GM10266 (cell line): ENCODE data around the gene ASB17.

ENCODE experiments used
- DNase-seq: peaks from one replicate; pipeline ENCODE4 v3.0.0; 2012; ENCODE audit errors: extremely low spot score
- TF ChIP-seq, protein P1 (sequence below): IDR thresholded peaks from 2 replicates; pipeline ENCODE4 v1.5.1; 2012; ENCODE audit warnings: mild to moderate bottlenecking, low read depth; ENCODE audit not compliant: control insufficient read depth, insufficient read depth; ENCODE audit errors: missing control alignments

The ASB17 gene

DNA sequence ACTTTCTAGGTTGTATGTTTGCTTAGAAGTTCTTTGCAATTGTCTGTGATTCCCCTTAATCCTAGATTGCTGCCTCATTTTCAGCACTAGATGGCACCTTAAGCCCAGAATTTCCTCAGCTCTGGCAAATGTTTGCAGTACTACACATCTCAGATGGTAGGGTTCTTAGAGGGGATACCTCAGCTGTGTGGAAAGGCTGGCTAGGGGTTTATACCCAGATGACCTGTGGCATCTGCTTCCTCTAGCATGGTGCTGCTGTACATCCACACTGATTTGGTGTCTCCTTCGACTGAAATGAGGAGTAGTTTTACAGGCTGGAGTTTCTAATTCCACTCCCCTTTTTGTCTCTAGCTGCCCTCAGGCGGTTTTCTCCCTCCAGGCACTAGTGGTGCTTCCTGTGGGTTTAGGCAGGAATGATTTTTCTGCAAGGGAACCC is 23.5 kb downstream of the ASB17 start:
- DNase-seq: peak; percentile 21
- TF ChIP-seq, protein P1, sequence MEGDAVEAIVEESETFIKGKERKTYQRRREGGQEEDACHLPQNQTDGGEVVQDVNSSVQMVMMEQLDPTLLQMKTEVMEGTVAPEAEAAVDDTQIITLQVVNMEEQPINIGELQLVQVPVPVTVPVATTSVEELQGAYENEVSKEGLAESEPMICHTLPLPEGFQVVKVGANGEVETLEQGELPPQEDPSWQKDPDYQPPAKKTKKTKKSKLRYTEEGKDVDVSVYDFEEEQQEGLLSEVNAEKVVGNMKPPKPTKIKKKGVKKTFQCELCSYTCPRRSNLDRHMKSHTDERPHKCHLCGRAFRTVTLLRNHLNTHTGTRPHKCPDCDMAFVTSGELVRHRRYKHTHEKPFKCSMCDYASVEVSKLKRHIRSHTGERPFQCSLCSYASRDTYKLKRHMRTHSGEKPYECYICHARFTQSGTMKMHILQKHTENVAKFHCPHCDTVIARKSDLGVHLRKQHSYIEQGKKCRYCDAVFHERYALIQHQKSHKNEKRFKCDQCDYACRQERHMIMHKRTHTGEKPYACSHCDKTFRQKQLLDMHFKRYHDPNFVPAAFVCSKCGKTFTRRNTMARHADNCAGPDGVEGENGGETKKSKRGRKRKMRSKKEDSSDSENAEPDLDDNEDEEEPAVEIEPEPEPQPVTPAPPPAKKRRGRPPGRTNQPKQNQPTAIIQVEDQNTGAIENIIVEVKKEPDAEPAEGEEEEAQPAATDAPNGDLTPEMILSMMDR: peak; percentile 68

- TF ChIP-seq, protein P1: no peak
- DNase-seq: no peak
These were observed 30.8 kb downstream of the ASB17 start for GRCh38 chr1:75901371-75901770.

DNA sequence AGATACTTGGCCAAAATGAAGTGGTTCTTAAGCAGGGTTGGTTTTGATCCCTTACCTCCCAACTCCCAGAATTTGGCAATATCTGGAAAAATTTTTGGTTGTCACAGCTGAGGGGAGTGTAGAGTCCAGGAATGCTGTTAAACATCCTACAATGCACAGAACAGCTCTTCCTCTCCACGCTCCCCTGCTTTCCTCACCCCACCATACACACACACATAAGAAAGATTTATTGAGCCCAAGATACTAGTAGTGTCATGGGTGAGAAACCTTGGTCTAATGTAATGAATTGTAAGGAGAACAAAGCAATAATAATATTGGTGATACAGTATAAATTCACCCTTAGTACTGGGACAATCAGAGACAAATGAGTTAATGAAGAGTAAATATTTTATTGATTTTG is 47.8 kb downstream of the ASB17 start:
- TF ChIP-seq, protein P1: no peak

DNA sequence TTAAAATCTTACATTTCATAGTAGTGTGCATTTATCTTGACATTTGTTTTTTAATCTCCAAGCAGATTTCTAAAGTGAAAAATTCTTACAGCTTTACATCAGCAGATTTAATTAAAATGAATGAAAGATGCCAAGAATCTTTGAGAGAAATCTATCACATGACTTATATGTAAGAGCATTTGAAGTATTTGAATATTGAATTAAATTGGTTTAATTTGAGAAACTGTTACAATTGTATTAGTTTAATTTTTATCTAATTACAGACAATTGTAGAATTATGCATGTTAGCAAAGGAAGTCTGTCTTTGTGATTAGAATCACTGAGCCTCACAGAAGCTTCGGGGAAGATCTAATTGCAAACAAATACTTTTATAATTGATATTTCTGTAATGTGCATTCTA is 52.2 kb downstream of the ASB17 start:
- TF ChIP-seq, protein P1: no peak
- DNase-seq: no peak

More for the DNA sequence above, 47.8 kb downstream of the ASB17 start:
- no peak for DNase-seq

DNA sequence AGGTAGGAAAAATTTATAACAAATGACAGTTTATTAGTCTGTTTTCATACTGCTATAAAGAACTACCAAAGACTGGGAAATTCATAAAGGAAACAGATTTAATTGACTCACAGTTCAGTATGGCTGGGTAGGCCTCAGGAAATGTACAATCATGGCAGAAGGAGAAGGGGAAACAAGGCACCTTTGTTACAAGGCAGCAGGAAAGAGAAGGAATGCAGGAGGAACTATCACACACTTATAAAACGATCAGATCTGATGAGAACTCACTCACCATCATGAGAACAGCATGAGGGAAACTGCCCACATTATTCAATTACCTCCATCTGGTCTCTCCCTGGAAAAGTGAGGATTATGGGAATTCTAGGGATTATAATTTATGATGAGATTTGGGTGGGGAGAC is 61.3 kb downstream of the ASB17 start:
- no peak for DNase-seq
- TF ChIP-seq, protein P1: no peak
